Mesangial cell (primary cell): ENCODE results near the gene CATSPERE. TPM values are rescaled to one million over a fixed set of nuclear protein-coding genes. Genes with fewer than 3 reads are reported as not detected.

Experiments
- total RNA-seq: library from RNA; depleted of rRNA; stranded (reverse); fragments of >200 nt; gene quantifications from 2 replicates; pipeline ENCODE4 v1.2.3, GENCODE V29; 2015

Gene CATSPERE
- total RNA-seq = 0.16 and 0.38 TPM in 2 replicates

GRCh38 chr1:244461245-244462071, at the start of gene CATSPERE:
CATSPERE (plus strand) TSS chr1:244461273; CDS start chr1:244461430, 157 bp downstream.

GRCh38 chr1:244451539-244451950, 9.5 kb upstream of the CATSPERE start, which contains the start of gene ADSS2:
ADSS2 (minus strand) TSS chr1:244451909; CDS start chr1:244451817, 92 bp downstream.

GRCh38 chr1:244652623-244653438, 191.8 kb downstream of the CATSPERE start, which contains the start of gene DESI2:
DESI2 (plus strand) TSS chr1:244653126; CDS start chr1:244653314, 188 bp downstream.

Other genes starting within 250 kb of the CATSPERE start
- gene ADSS2, start 9.4 kb upstream of the CATSPERE start, total RNA-seq = 25.4 and 26.1 TPM in 2 replicates
- 35.9 and 38.3 TPM in 2 replicates for gene DESI2, start 191.9 kb downstream of the CATSPERE start, total RNA-seq